HG03520 (cell line): ENCODE results near the gene FBL.
"Not testable (repeated sequence)": the region's sequence is repeated elsewhere in the genome, so short reads cannot be mapped to it uniquely, and the experiment has no call there.

ENCODE experiments used
- ATAC-seq: cut with Tn5 transposase; IDR thresholded peaks from one replicate; pipeline ENCODE4 v1.9.1; 2021; ENCODE audit warnings: mild to moderate bottlenecking, moderate library complexity; ENCODE audit not compliant: unreplicated experiment

FBL gene

DNA sequence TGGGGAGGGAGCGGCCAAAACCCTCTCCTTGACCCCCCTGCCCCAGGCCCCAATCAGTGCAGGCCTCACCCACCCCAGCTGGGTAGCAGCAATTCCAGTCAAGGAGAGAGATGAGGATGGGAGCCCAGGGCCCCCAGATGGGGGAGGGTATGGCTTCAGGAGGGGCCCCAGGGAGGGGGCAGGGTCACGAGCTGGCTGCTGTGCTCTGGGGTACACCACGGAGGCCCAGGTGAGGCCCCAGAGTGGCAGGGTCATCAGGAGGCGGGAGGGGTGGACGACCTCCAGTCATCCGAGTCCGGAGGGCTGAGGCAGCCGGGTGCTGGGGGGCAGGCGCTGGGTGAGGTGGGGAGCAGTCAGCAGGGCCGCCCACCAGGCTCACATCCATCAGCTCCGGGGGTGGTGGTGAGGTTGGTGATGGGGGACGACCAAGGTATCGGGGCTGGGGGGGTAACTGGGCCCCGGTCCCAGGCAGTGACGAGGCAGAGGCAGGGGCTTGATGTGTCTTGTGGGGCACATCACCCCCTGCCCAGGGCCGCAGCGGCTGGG lies 20.6 kb downstream of the FBL start:
- no peak for ATAC-seq

DNA sequence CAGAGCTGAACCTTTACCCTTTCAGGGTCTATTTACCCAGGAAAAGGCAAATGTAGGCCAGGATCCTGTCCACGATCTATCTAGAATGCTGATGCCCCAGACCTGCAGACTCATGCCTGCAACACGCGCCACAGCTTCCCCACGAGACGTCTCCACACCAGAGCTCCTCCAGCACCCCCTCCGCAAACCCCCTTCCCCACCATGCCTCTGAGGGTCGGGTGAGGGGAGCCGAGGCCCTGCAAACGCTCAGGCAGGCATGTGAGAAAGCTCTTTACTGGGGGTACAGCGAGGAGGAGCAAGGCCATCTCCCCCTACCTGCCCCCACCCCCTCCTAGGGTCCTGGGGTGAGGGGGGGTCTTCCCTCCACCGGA lies 21.1 kb downstream of the FBL start:
- no peak for ATAC-seq

DNA sequence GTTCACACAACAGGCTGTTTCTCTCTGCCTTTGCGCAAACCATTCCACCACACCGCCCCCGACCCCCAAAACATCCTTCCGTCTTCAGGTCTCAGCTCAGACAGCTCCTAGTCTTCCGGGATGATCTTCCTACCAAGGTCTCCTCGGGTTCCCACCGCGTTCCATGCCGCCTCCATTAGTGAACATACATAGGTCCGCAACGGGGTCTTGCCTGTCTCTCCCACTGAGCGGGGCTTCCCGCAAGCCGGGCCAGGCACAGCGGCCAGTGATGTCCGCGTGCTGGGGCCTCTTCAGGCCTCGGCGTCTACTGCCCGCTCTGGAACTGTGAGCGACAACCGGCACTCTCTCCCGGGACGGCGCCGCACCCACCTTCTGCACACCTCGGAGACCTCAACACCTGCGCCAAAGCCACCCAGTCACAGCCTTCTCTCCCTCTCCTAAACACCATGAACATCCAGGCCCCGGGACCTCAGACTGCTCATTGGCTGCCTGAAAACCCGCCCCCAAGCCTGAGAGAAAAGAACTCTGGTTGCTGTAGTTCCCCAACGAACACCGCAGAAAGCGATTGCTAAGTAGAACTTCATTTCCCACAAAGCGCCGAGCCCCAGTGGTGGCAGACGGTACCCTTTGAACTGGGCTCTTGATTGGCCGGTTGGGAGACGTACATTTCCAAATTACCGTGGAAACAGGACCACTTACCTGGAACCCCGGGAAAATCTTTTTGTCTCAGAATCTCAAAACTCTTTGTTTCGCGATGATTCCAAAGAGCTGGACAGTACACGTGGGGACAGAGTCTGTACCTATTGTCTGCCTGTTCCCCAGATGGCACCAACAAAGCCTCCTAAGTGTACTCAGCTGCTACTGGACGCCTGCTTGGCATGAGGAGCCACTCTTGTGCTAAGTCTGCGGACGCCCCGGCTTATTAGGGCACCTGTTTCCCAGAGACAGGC lies 21.8 kb downstream of the FBL start:
- ATAC-seq: peak; percentile 57

DNA sequence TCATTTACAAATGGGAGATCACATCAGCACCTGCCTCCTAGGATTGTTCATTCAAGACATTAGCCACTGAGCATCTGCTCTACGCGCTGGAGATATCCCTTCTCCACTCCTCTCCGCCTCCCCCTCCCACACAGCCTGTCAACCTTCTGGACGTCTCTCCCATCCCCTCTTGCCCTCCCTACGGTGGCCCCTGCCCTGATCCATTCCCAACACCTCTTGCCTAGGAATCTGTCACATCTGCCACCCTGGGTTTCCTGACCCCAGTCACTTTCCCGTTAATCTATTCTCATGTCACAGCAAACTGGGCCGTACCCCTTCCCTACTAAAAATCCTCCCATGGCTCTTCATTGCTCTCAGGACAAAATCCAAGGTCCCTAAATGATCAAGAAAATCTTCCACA lies 22.5 kb downstream of the FBL start:
- no peak for ATAC-seq

DNA sequence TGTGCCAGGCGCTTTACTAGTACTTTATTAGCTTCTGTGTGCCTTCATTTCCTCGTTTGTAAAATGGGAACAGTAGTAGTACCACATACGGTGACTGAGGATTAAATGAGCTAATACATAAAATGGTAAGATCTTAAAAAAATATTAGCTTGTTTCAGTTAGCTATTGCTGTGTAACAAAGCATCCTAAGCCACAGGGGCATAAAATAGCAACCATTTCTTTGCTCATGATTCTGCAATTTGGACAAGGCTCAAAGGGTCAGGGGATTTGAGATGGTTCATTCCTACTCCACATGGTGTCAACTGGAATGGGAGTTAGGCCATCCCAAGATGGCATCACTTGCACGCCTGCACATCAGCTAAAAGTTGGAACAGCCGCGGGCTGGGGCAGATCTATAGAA lies 25.5 kb downstream of the FBL start:
- ATAC-seq: no peak

DNA sequence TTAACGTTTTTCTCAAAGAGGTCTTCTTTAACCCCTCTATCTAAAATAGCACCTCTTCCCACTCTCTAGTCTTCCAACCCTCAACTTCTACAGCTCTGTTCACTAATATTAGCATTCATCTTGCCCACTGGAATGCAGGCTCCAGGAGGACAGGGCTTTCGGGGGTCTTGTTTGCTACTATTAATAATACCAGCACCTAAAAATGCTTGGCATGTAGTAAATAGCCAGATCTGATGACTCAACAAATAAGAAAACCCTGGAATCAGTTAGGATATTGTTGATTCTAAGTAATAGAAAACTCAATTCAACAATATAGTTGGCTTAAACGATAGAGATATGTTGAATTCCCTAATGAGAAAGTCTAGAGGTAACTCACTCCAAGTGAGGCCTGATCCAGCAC lies 26.4 kb downstream of the FBL start:
- no peak for ATAC-seq

DNA sequence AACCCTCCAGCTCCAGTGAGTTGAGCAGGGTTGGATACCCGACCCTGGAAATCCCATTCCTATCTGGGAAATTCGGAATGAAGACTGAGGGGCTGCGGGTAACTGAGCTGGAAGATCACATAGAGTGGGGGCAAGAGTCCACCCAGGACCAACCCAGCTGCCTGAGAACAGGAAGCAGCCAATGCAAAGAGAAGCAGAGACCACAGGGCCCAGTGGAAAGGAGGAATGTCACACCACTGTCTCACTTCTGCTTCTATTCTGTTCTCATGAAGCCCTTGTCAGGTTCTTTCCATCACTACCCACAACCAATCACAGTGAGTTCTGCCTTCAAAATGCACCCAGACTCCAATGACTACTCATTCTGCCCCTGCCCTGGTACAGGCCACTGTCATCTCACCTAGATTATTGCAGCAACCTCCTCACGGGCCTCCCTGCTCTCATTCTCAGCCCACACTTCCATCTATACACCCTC lies 27.5 kb downstream of the FBL start:
- ATAC-seq: peak; percentile 43

DNA sequence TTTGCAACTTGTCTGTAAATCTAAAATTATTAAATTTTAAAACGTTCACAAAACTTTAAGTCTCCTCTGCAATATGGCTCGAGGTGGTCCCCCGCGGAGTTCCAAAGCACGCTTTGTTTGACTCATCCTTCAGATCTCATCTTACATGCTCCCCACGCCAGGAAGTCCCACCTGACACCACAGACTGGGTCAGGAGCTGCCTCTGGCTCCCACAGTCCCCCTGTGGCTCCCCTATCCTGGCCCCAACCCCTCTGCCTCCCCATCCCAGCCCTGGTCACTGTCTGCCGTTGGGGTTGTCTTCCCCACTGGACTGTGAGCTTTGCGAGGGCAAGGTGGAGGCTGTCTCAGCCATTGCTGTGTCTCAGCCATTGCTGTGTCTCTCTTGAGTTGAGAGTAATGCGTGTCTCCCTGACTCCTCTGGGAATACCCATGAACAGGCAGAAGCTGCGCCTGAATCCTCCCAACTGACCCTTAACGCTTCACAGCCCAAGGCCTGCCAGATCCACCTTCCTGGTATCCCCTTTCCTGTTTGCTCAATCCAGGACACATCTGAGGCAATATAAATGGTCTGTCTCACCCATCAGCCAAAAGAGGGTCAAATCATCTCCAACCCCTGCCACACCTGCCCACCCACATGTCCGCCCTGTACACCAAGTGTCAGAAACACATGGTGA lies 28.2 kb downstream of the FBL start:
- ATAC-seq: no peak

DNA sequence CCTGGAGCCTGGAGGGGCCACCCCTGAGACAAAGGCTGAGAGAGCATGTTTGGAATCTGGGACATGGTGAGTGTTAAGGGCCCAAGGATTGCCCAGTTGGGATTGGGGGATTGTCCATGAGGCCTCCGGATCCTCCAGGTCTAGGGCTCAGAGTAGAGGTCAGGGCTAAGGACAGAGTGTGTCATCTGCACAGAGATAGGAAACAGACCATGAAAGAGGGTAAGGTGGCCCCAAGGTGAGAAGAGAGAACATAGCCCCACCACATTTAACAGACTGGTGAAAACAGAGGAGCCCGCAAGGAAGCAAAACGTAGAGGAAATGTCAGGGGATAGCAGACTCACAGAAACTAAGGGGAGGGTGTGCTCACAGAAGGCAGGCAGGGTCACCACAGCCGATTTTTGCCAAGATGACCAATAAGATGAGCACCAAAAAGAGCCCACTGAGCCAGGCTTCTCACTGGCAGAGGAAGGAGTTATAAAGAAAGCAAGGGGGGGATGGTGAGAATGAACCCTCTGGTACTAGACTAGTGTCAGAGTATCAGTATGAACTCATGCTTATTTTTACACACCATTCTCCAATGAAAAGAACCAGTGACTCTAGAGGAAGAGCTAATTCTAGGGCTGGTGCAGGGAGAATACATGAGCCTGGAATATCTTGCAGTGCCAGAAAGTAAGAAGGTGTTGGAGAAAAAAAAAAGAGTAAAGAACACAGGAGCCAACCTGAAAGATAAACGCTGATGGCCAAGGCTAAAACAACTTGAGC lies 29.7 kb downstream of the FBL start:
- no peak for ATAC-seq

DNA sequence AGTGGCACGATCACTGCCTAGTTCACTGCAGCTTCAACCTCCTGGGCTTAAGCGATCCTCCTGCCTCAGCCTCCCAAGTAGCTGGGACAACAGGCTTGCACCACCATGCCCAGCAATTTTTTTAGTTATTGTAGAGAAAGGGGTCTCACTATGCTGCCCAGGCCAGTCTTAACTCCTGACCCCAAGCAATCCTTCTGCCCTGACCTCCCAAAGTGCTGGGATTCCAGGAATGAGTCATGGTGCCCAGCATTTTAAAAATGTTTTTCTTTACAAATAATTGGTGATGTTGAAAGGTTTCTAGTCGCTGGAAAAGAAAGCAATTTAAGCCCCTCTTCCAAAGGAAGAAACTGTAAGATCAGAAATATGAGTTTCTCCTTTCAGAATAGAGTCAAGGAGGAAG lies 31.6 kb downstream of the FBL start:
- no peak for ATAC-seq

DNA sequence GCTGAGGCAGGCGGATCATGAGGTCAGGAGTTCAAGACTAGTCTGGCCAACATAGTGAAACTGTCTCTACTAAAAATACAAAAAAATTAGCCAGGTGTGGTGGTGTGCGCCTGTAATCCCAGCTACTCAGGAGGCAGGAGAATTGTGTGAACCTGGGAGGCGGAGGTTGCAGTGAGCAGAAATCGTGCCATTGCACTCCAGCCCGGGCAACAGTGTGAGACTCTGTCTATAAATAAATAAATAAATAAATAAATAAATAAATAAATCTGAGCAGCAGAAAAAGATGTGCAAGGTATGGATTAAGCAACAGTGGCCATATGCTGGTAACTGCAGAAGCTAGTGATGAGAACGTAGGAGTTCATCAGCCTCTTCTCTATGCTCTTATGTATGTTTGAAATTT lies 32.1 kb downstream of the FBL start:
- not testable (repeated sequence) for ATAC-seq

DNA sequence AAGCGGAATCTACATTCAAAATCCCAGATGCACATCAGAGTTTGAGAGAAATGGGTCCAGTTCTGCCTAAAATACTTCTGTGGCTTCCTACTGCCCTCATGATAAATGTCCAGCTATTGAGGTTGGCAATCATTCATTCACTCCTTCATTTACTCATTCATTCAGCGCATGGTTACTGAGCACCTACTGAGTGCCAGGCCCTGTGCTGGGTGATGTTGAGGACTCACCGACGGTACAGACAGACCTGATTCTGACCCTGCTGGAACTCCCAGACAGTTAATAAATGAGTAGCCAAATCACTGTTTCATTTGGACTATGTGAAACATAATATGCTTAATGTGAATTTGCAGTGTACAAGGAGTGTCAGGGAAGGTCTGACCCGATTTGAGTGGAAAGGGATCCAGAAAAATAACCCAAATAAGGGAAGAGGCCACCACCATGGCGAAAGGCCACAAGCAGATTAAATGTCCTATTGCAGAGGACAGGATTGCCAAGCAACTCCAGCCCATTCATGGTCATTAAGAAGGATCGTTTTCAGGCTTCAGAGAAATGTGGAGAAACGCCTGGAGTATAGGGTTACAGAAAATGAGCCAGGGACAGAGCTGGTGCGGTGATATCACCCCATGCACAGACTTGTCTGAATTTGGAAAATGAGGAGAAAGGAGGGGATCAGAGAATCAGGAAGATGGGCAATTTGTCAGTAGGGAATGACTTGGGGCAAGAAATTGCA lies 32.8 kb downstream of the FBL start:
- ATAC-seq: no peak

DNA sequence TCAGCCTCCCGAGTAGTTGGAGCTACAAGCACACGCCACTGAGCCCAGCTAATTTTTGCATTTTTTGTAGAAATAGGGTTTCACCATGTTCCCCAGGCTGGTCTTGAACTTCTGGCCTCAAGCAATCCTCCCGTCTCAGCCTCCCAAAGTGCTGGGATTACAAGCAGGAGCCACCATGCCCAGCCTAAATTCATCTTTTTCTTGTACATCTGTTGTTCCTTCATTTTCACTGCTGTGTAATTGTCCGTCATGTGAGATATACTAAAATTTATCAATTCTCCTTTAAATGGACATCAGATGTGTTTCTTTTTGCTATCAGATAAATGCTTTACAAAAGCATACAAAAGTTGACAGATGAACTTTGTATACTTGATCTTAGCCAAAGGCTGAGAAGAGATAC lies 35.1 kb downstream of the FBL start:
- ATAC-seq: no peak

DNA sequence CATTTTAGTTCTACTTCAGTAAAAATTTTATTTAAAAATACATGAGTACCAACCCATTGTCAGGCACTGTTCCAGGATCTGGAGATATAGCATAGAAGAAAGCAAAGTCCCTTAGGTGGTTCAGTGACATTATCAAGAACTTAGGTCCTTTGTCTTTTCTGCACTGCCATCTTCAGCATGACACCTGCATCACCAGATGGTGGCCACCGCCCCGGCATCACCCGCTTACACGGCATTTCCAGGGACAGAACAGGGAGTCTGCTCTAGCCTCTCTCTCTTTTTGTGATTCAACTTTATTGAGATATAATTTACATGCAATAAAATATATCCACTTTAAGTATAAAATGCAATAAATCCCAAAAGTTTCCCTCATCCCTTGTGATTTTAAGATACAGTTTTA lies 35.8 kb downstream of the FBL start:
- no peak for ATAC-seq

DNA sequence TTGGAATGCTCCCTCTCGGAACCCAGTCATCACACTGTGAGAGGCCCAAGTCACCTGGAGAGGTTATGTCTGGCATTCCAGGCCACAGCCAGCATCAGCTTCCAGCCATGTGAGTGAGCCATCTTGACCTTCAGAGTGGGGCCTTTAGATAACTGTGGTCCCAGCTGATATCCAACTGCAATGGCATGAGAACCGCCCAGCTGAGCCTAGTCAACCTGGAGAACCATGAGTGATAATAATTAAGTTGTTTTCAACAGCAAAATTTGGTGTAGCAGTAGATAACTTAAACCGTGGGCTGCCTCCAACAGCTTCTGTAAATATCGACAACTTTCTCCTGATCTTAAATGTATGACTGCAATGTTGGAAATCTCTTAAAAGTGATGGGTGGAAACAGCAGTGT lies 36.8 kb downstream of the FBL start:
- ATAC-seq: no peak

DNA sequence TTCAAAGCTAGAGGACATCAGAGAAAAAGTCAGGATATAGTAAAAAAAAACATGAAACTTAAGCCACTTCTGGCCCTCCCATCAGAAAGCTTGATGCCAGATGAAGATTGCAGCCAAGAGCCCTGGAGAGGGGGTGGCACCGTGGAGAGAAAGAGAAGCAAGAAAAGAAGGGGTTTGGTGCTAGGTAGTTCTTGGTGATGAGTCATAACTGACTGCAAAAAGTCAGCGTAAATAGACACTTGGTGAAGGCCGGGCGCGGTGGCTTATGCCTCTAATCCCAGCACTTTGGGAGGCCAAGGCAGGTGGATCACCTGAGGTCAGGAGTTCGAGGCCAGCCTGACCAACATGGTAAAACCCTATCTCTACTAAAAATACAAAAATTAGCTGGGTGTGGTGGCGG lies 37.5 kb downstream of the FBL start:
- ATAC-seq: not testable (repeated sequence)

DNA sequence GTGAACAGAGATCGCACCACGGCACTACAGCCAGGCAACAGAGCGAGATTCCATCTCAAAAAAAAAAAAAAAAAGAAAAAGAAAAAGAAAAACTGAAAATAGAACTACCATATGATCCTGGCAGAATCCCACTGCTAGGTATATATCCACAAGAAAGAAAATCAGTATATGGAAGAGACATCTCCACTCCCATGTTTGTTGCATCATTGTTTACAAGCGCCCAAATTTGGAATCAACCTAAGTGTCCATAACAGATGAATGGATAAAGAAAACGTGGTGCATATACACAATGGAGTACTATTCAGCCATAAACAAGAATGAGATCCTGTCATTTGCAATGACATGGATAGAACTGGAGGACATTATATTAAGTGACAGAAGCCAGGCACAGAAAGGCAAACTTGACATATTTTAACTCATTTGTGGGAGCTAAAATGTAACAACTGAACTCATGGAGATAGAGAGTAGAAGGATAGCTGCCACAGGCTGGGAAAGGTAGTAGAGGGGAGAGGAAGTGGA lies 38.3 kb downstream of the FBL start:
- no peak for ATAC-seq

DNA sequence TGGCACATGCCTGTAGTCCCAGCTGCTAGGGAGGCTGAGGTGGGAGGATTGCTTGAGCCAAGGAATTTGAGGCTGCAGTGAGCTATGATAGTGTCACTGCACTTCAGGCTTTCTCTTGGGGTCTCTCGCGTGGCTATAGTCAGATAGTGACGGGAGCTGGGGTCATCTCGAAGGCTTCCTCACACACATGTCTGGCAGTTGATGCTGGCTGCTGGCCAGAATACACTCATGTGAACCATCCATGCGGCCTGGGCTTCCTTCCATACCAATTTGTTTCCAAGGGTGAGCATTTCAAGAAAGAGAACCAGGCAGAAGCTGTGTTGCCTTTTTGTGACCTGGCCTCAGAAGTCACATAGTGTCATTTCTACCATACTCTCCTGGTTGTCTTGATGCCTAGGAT lies 41.1 kb downstream of the FBL start:
- ATAC-seq: no peak

DNA sequence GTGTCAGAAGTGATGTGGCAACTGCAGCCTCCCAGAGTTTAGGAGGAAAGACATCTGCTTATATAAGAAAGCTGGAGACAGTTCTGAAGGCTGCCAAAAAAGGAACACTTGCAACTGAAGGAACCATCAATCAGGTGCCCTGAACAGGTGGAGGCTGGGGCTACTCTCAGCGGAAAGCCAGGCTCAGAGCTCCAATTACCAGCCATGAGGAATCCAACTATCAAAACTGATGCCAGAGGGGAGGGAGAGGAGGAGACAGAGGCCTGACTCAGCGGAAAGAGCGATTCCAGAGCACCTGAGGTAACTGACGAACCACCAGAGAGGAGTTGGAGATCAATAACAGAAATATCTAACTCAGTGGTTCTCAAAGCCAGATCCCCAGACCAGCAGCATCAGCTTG lies 43.2 kb downstream of the FBL start:
- ATAC-seq: no peak

DNA sequence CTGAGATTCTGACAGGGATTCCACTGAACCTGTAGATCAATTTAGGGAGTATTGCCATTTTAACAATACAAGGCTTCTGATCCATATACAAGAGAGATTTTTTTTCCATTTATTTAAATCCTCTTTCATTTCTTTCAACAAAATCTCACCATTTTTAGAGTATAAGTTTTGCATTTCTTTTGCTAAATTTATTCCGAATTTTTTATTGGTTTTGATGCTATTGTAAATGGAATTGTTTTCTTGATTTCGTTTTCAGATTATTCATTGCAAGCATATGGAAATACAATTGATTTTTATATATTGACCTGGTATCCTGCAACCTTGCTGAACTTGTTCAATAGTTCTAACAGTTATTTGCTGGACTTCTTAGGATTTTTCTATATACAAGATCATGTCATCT lies 49.1 kb downstream of the FBL start:
- no peak for ATAC-seq
